Stimulated activated CD4-positive, alpha-beta T cell treated with anti-CD3 and anti-CD28 coated beads, TNF-alpha, amount 100 ng/mL, for 48 hours (primary cell): ENCODE results near the gene SGCA.

ENCODE experiments used
- DNase-seq, 3 donors: peaks; one replicate each; pipeline ENCODE4 v3.0.0-alpha.2; 2020; ENCODE audit warnings: low read depth in 3 of 3

The SGCA gene

DNA sequence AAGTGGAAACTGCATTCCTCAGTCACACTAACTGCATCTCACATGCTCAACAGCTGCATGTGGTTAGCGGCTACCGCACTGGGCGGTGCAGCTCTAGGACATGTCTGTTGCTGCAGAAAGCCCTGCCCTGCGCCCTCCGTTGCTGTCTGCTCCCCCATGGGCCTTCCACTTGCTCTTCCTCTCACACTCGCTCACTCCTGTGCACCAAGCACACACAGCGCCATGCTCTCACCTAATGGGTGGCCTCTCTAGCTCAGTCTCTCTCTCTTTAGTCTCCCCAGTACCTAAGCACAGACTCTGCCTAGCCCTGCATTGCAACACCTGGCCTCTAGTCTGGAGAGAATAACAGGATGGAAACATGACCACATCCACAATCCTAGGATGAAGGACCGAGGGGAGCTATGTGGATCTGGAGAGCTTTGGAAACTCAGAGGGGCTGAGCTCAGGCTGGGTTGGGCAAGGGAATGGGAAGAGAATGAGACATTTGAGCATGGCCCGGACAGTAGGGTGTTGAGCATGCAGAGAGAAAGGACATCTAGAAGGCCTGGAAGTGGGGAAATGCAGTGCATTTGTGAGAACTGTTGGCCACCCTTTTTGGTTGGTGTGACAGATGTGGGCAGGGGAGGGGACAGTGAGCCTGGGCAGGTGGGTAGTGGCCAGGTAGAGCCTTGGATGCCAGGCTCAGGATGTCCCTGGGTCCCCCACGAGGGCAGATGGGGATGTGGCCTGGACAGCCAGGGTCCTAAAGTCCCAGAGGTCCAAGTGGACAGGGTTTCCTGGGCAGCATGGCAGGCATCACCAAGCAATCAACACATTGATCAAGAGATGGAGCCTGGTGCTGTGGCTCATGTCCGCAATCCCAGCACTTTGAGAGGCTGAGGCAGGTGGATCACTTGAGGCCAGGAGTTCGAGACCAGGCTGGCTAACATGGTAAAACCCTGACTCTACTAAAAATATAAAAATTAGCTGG is 16.1 kb downstream of the SGCA start:
- DNase-seq: no peak

- no peak for DNase-seq
These were observed 17.1 kb downstream of the SGCA start for GRCh38 chr17:50182783-50183420.

GRCh38 chr17:50183421-50183994 is 17.7 kb downstream of the SGCA start:
- no peak for DNase-seq

GRCh38 chr17:50184064-50184463 is 18.3 kb downstream of the SGCA start:
- DNase-seq: no peak

- DNase-seq: no peak
These were observed 19.0 kb downstream of the SGCA start for GRCh38 chr17:50184611-50185398.

DNA sequence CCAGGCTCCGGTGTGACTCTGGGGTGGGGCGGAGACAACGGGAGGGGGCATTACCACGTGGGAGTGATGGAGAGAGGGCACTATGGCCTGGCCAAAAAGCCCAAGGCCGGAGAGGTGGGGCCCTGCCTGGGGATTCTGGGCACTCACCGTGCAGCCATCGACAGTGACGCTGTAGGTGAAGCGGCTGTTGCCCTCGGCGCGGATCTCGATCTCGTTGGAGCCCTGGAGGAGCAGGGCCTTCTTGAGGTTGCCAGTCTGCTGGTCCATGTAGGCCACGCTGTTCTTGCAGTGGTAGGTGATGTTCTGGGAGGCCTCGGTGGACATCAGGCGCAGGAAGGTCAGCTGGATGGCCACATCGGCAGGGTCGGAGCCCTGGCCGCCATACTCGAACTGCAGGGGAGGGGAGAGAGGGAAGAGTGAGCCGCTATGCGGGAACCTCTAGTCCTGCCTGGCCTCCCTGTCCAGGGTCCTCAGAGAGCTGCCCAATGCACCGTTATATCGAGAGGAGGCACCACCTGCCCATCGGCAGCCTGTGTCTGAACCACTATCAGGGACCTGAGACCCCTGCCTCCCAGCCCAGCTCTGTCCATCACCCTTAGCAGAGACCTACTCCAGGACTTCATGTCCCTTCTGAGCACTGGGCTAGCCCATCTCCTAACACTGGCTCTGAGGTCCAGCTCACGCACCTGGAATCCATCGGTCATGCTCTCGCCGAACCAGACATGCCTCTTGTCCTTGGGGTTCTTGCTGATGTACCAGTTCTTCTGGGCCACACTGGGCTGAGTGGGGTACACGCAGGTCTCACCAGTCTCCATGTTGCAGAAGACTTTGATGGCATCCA is 20.0 kb downstream of the SGCA start:
- no peak for DNase-seq

DNA sequence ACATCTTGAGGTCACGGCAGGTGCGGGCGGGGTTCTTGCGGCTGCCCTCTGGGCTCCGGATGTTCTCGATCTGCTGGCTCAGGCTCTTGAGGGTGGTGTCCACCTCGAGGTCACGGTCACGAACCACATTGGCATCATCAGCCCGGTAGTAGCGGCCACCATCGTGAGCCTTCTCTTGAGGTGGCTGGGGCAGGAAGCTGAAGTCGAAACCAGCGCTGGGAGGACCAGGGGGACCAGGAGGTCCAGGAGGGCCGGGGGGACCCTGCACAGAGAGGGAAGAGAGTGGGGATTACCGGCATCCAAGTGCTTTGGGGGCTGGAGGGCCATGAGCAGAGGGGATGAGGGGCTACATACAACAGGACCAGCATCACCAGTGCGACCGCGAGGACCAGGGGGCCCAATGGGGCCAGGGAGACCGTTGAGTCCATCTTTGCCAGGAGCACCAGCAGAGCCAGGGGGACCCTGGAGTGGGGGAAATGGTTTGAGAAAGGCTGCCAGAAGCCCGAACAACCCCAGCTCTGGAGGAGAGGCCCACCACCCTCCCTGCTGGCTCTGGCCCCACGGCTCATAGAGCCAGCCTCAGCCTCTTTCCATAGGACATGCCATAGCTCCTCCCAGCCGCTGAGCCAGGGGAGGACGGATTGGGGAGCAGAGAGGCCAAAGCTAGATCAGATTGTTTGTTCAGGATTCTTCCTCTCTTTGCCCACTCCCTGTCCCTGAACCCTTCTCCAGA is 21.0 kb downstream of the SGCA start:
- no peak for DNase-seq

- DNase-seq: no peak
These were observed 21.6 kb downstream of the SGCA start for GRCh38 chr17:50187394-50187725.

DNA sequence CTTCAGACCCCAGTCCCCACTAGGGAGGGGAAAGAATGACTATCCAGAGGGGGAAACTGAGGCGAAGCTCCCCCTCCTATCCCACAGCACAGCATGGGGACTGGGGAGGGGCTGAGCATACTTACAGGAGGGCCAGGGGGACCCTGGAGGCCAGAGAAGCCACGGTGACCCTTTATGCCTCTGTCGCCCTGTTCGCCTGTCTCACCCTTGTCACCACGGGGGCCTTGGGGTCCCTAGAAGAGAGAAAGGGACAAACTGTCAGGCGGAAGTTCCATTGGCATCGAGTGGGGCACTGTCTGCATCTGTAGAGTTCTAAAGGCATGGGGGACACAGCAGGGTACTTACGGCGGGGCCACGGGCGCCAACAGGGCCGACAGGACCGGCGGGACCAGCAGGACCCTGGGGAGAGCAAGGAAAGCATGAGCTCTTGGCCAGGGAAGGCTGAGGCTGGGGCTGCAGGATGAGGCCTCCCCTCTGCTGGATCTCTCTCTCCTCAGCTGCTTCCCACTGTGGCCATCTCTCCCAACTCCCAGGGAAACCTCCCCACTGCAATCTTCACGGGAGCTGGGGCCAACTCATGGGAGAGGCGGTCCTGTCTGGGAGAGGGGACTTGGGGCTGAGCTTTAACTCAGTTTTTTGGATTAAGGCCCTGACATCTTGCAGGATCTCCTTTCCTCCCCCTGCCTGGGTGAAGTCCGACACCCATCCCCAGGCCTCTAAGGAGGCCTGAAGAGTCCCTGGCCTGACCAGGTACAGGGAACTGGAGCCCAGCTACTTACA is 22.1 kb downstream of the SGCA start:
- no peak for DNase-seq

- DNase-seq: no peak
These were observed 22.7 kb downstream of the SGCA start for GRCh38 chr17:50188531-50188920.

DNA sequence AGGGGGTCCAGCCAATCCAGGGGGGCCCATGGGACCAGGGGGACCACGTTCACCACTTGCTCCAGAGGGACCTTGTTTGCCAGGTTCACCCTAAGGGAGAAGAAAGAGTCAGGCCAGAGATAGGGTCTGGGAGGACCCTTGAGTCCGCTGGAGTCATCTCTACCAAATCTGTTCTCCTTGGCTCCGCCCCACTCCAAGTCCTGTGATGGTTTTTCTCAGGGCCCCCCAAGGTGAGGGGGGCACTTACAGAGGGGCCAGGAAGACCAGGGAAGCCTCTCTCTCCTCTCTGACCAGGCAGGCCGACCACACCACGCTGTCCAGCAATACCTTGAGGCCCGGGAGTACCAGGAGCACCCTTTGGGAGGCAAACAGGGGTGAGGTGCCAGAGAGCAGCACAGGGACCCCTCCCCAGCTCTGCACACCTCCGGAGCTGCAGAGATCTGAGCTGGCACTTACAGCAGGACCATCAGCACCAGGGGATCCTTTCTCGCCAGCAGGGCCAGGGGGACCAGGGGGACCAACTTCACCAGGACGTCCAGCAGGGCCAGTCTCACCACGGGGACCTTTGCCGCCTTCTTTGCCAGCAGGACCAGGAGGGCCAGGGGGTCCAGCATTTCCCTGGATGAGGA is 23.2 kb downstream of the SGCA start:
- no peak for DNase-seq

DNA sequence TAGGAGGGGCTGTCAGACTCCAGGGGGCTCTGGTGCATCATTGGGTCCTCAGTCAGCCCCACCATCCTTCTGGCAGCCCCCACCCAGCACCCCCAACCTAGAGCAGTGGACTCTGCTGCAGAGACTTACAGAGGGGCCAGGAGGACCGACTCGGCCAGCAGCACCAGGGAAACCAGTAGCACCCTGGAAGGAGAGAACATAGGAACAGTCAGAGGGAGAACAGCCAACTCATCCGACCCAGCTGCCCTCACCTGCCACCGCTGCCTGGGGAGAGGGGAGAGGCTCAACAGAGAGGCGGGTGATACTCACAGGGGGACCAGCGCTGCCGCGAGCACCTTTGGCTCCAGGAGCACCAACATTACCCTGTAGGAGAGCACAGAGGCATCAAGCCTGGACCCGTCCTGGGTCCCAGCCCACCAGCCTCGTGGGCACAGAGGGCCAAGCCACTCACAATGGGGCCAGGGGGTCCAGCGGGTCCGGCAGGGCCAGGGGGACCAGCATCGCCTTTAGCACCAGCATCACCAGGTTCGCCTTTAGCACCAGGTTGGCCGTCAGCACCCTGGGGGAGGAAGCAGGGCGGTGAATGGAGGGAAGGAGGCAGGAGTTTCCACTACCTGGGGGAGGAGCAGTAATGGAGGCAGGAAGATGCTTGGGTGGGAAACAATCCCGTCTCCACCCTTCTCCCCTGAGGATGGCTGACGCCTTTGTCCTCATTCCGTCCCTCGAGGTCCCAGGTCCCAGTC is 23.9 kb downstream of the SGCA start:
- no peak for DNase-seq

DNA sequence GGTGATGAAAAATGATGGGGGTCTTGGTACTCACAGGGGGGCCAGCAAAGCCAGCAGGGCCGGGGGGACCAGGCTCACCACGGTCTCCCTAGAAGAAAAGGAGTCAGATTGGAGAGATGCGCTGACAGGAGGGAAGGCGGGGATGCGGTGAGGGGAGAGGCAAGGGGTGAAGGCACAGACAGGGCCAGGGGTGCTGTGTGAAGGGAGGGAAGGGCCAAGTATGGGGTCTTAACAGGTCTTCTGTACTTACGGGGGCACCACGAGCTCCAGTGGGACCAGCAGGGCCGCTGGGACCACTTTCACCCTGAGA is 24.4 kb downstream of the SGCA start:
- DNase-seq: no peak

DNA sequence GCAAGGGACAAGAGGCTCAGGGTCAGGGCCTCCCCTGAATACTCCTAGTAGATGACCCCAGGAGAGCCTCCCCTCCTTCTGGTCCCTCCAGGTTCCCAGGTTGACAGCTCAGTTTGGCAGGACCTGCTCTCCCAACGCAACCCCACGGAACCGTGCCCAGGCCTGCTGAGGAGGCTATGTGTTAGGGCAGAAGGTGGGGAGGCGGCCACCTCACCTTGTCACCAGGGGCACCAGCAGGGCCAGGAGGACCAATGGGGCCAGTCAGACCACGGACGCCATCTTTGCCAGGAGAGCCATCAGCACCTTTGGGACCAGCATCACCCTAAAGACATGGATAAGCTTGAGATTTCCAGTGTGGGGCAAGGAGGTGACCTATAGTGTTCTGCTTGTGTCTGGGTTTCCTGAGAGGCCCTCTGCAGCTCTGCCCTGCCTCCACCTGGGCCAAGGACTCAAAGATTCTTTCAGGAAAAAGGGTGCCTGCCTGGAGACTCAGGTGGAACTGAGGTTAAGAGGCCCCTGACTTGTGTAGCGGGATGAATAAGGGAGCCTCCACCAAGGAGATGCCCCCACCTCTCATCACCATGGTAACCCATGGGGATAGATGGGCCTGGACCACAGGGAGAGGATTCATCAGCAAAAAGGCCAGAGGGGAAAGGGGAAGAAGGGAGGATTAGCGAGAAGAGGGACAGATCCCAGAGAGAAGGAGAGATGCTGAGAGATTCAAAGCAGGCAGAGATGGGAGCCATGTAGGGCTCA is 25.0 kb downstream of the SGCA start:
- DNase-seq: no peak

DNA sequence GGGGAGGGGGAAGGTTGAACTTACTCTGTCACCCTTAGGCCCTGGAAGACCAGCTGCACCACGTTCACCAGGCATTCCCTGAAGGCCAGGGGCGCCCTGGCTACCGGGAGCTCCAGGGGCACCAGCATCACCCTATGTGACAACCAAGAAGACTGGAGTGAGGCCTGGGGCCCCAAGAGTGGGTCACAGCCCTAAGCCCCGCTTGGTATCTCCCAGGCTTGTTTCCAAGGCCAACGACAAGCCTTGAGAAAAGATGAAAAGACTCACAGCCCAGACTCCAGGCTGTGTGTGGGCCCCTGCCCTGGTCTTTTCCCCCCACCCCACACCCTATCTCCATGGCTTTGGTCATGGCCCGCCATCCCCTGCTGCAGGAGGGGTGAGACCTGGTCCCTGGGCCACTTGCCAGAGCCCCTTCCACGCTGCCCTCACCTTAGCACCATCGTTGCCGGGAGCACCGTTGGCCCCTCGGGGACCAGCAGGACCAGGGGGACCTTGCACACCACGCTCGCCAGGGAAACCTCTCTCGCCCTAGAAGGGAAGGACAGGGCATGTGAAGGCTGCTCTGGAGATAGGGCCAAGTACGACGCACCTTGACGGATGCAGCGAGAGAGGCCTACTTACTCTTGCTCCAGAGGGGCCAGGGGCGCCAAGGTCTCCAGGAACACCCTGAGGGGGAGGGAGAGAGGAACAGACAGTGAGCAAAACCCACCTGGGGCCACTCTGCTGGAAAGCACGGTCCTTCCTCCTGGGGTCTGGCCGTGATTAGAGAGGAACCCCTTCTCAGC is 25.7 kb downstream of the SGCA start:
- DNase-seq: no peak

DNA sequence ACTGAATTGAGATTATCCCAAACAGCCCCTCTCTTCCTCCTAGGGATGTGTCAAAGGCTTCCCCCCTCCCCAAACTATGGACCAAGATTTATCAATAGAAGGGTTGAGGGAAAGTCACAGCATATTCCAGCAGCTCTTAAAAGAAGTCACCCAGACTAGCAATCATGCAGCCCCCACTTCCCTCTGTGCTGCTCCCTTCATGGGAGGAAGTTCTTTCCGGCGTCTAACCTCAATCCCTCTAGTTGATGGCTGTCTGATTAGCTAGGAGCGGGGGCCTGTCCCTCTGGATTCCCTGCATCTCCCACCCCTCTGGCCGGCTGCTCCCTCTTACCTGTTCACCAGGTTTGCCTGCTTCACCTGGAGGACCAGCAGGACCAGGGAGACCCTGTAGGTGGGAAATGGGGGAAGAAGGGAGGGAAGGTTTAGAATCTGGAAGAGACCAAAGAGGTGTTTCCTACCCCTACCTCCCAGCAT is 26.4 kb downstream of the SGCA start:
- no peak for DNase-seq
